HG03060 (cell line): ENCODE results near the gene COX8A.

ENCODE experiments used
- ATAC-seq: cut with Tn5 transposase; IDR thresholded peaks from one replicate; pipeline ENCODE4 v1.9.1; 2021; ENCODE audit warnings: low read depth, moderate number of reproducible peaks; ENCODE audit not compliant: unreplicated experiment

COX8A gene

GRCh38 chr11:64001484-64002420 is 27.3 kb downstream of the COX8A start:
- ATAC-seq = no peak

- no peak for ATAC-seq
Observed at GRCh38 chr11:64003807-64004589, 29.6 kb downstream of the COX8A start.

GRCh38 chr11:64004590-64004984 is 30.2 kb downstream of the COX8A start:
- ATAC-seq = no peak

GRCh38 chr11:64005691-64006090 is 31.3 kb downstream of the COX8A start:
- no peak for ATAC-seq

GRCh38 chr11:64006398-64006797 is 32.0 kb downstream of the COX8A start:
- ATAC-seq = no peak

- ATAC-seq = no peak
Observed at GRCh38 chr11:64007160-64007628, 32.8 kb downstream of the COX8A start.

GRCh38 chr11:64007629-64008282 is 33.3 kb downstream of the COX8A start:
- ATAC-seq = no peak

GRCh38 chr11:64008283-64008913 is 34.0 kb downstream of the COX8A start:
- ATAC-seq = no peak

- no peak for ATAC-seq
Observed at GRCh38 chr11:64008914-64009633, 34.7 kb downstream of the COX8A start.

GRCh38 chr11:64009710-64010109 is 35.3 kb downstream of the COX8A start:
- ATAC-seq = no peak

GRCh38 chr11:64010783-64011182 is 36.4 kb downstream of the COX8A start:
- no peak for ATAC-seq

GRCh38 chr11:64011371-64011770 is 37.0 kb downstream of the COX8A start:
- no peak for ATAC-seq

GRCh38 chr11:64013141-64013896 is 38.9 kb downstream of the COX8A start:
- ATAC-seq = no peak

GRCh38 chr11:64014356-64014755 is 39.9 kb downstream of the COX8A start:
- ATAC-seq = no peak

- no peak for ATAC-seq
Observed at GRCh38 chr11:64015510-64015909, 41.1 kb downstream of the COX8A start.

GRCh38 chr11:64015935-64016845 is 41.8 kb downstream of the COX8A start:
- ATAC-seq = no peak

- no peak for ATAC-seq
Observed at GRCh38 chr11:64017945-64018224, 43.5 kb downstream of the COX8A start.

GRCh38 chr11:64018310-64018709 is 43.9 kb downstream of the COX8A start:
- no peak for ATAC-seq
